GM18951 (cell line): Measurements from ENCODE around the gene PBX3.

Experiments used
- POLR2A ChIP-seq: IDR thresholded peaks from 4 replicates; pipeline ENCODE4 v1.6.1; 2011; ENCODE audit warnings: mild to moderate bottlenecking; ENCODE audit not compliant: insufficient read length, insufficient read depth; ENCODE audit errors: extremely low read depth
- in situ Hi-C: fragments of 300-500 bp; cut with MboI; formaldehyde crosslinking; loops from one replicate; pipeline ENCODE4 v1.12.0; 2022; ENCODE audit warnings: low sequenced_read_pairs, mixed read lengths, inconsistent platforms; ENCODE audit not compliant: unreplicated experiment

Gene PBX3

DNA sequence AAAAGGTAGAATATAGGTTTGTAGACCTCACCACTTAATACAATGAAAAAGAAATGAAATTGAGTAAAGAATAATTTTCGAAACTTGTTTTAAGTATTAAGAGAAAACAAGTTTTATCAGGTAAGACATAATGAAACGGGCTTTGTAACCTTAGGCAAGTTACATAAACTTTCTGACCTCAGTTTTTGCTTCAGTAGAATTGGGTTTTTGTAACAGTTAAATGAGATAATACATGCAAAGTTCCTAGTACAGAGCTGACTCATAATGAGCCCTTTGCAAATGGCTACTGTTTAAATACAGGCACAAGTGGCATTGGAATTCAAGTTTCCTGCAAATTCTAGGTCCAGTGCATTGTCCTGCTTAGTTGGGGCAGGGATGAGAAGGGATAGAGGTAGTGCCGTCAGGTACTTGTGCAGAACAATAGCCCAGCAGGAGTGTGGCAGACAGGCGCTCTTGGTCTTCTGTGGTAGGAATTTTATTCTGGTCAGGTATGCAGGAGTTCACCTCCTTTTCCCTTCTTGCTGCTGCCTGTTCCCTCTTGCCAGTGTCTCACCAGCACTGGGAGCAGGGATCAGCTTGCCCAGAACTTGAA, 203.8 kb downstream of the PBX3 start:
- in situ Hi-C loops = no loop called here

DNA sequence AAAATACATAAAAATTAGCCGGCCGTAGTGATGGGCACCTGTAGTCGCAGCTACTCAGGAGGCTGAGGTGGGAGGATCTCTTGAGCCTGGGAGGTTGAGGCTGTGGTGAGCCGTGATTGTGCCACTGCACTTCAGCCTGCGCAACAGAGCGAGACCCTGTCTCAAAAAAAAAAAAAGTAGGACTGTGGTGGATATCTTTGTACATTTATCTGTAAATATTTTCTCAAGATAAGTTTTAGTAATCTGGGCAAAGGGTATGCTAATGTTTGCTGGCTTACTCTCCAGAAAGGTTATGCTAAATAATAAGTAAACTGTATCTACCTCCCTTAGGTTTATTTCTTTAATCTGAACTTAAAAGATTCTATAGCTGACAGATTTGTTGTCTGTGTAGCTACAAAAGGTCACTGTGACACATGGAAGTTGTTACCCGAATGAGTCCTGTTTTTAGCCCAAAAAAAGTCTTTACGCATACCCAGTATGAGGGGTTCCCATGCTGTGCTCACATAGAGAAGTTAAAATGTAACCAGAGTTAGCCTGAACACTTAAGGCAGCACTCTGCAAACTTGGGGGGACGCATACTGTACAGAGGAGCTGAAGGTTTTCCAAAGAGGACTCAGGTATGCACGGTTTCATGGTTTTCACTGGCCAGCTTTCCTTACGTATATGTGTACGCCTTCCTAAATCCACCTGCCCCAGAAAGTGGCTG, 206.3 kb downstream of the PBX3 start:
- TF ChIP-seq POLR2A = no peak
- in situ Hi-C loops = no loop called here

More for the DNA sequence above, 203.8 kb downstream of the PBX3 start:
- TF ChIP-seq POLR2A = no peak

GRCh38 chr9:125956102-125956501, 208.9 kb downstream of the PBX3 start:
- in situ Hi-C loops = no loop called here
- TF ChIP-seq POLR2A = no peak

DNA sequence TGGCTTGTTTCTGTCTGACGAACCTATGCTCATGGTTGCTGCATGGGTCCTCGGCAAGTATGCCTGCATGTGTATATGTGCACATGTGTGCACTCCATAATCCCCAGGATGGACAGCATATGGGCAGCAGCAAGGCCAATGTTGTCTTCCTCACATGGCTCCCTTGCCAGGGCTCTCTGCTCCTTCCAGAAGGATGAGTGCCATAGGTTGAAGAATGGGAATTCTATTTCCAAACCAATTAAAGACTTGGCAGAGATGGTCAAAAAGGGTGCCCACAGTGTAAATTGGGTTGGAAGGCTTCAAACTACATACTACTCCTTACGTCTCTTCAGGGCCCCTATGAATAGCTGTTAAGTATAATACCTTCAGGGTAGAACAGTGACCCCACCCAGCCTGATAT, 212.1 kb downstream of the PBX3 start:
- in situ Hi-C loops = no loop called here
- no peak for TF ChIP-seq POLR2A

DNA sequence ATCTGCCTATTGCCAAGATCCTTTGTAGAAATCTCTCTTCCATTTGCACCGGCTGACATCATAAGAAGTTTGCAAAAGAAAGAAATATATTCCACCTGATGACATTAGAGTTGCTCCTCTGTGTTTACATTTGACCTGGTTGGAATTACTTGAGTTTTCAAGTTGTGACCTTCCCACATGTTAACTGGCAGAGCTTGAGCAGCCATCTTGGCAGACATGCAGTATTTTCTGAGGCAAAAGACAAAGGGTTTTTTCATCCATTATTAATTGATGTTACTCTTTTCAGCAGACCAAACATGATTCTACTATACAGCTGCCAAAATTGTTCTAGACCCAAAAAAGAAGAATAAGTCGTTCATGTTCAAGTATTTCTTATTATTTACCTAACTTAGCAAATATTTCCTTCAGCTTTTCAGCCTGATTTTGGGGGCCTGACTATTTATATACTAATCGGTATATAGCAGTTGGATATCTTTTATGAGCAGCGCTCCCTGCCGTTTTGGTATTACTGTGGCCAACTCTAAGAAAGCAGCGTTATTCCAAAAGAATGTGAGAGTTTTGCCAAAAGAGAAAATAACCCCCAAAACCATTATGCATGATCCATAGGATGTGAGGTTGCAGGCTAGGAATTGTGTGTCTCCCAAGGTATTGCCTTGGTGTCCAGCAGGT, 212.9 kb downstream of the PBX3 start:
- in situ Hi-C loops = no loop called here
- no peak for TF ChIP-seq POLR2A

DNA sequence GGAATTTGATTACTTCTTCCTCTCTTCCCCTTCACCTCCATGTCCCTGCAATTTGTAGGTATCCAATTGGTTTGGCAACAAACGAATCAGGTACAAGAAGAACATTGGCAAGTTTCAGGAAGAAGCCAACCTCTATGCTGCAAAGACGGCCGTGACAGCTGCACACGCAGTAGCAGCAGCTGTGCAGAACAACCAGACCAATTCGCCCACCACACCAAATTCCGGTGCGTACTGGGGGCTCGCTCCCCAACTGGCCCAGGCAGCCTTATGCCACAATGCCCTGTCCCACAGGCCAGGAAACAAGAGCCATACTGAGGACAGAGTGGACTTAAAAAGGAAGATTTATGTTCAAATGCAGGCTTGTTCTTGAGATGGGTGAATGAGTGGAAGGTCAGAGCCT, 213.5 kb downstream of the PBX3 start:
- TF ChIP-seq POLR2A = no peak
- in situ Hi-C loops = no loop called here

GRCh38 chr9:125961072-125961471, 213.9 kb downstream of the PBX3 start:
- in situ Hi-C loops = no loop called here

DNA sequence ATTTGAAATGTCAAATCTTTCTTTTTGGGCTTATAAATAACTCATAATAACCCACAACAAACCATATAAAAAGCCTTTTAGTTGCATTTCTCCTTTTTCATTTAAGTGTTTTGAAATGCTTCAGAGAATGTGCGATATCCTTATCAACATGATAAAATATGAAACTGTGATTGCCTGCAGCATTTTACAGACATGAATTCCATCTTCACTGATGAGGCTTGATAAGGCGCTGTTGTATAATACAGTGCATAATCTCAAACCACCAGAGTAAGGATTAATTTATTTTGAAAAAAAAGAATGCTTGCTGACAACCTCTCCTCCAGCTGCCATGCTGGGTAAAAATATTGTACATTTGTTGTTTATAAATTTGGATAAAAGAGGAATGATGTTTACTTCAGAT, 216.8 kb downstream of the PBX3 start:
- in situ Hi-C loops = no loop called here
- no peak for TF ChIP-seq POLR2A

More at GRCh38 chr9:125961072-125961471, 213.9 kb downstream of the PBX3 start:
- no peak for TF ChIP-seq POLR2A

DNA sequence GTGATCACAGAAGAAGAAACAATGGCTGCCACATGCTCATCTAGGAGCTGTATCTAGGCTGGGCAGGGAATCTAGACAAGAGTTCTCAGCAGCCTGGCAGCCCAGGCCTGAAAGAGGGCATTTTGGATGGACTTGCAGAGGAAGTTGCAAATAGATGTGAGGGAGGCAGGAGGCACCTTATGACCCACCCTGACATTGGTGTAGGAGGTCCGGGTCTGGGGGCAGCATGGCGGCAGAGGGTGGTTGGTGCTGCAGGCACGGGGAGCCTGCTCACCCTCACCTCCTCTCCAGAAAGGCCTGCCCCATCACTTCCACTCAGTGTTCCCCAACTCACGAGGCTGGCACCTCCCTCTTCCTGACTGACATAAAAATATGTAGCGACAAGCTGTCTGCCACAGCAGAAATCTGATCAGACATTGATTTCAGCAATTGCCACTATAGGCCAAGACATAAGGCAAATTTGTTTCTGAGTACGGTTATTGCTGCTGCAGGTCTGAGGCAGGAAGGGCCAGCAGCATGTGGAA, 217.6 kb downstream of the PBX3 start:
- no peak for TF ChIP-seq POLR2A
- in situ Hi-C loops = no loop called here

GRCh38 chr9:125965477-125965876, 218.3 kb downstream of the PBX3 start:
- TF ChIP-seq POLR2A = no peak
- in situ Hi-C loops = no loop called here

GRCh38 chr9:125966466-125966865, 219.3 kb downstream of the PBX3 start:
- in situ Hi-C loops = no loop called here
- TF ChIP-seq POLR2A = no peak

- no peak for TF ChIP-seq POLR2A
- in situ Hi-C loops = no loop called here
Measured at GRCh38 chr9:125966959-125967711, 220.0 kb downstream of the PBX3 start.
